Hepatocyte (in vitro differentiated cells): ENCODE measurements around the gene PLEKHO1. TPM values are rescaled to one million over a fixed set of nuclear protein-coding genes. Genes with fewer than 3 reads are reported as not detected.

Source experiments
- DNase-seq: peaks from one replicate; pipeline ENCODE4 v3.0.0-alpha.2; 2016; ENCODE audit warnings: low spot score
- H2AFZ ChIP-seq: fragments of 200-600 bp; sonication (generic); 2 replicates; pipeline ENCODE4 v1.6.0; 2016; ENCODE audit warnings: antibody characterized with exemption, mild to moderate bottlenecking
- H3K27ac ChIP-seq: fragments of 200-600 bp; sonication (generic); 2 replicates; pipeline ENCODE4 v1.5.1; 2016; ENCODE audit warnings: mild to moderate bottlenecking
- H3K27me3 ChIP-seq: fragments of 200-600 bp; sonication (generic); 2 replicates; pipeline ENCODE4 v1.6.1; 2016
- H3K36me3 ChIP-seq: fragments of 200-600 bp; sonication (generic); replicated peaks from 2 replicates; pipeline ENCODE4 v1.5.1; 2016; ENCODE audit warnings: low read depth; ENCODE audit not compliant: insufficient read depth
- H3K4me1 ChIP-seq: fragments of 200-600 bp; sonication (generic); 2 replicates; pipeline ENCODE4 v1.5.1; 2016; ENCODE audit warnings: mild to moderate bottlenecking, moderate library complexity; ENCODE audit not compliant: insufficient read depth
- H3K4me2 ChIP-seq: fragments of 200-600 bp; sonication (generic); 2 replicates; pipeline ENCODE4 v1.6.0; 2016
- H3K4me3 ChIP-seq: fragments of 200-600 bp; sonication (generic); 2 replicates; pipeline ENCODE4 v1.5.1; 2016; ENCODE audit warnings: mild to moderate bottlenecking
- H3K79me2 ChIP-seq: fragments of 200-600 bp; sonication (generic); 2 replicates; pipeline ENCODE4 v1.6.0; 2017; ENCODE audit warnings: mild to moderate bottlenecking
- H3K9me2 ChIP-seq: fragments of 200-600 bp; sonication (generic); replicated peaks from 2 replicates; pipeline ENCODE4 v1.6.0; 2017; ENCODE audit warnings: mild to moderate bottlenecking; ENCODE audit not compliant: insufficient read depth
- H3K9me3 ChIP-seq: fragments of 200-600 bp; sonication (generic); 2 replicates; pipeline ENCODE4 v1.5.1; 2016; ENCODE audit warnings: low read depth, mild to moderate bottlenecking
- H4K20me1 ChIP-seq: fragments of 200-600 bp; sonication (generic); 2 replicates; pipeline ENCODE4 v1.6.0; 2016; ENCODE audit warnings: mild to moderate bottlenecking; ENCODE audit not compliant: insufficient read depth, poor library complexity, severe bottlenecking
- EZH2 ChIP-seq: fragments of 200-600 bp; sonication (generic); IDR thresholded peaks from 2 replicates; pipeline ENCODE4 v1.6.1; 2016; ENCODE audit warnings: antibody characterized with exemption, mild to moderate bottlenecking, borderline replicate concordance
- EZH2phosphoT487 ChIP-seq: fragments of 200-600 bp; sonication (generic); IDR thresholded peaks from one replicate; pipeline ENCODE4 v1.6.1; 2018; ENCODE audit warnings: antibody characterized with exemption, mild to moderate bottlenecking, low read depth, moderate library complexity; ENCODE audit not compliant: unreplicated experiment, severe bottlenecking
- WGBS: methylation state at CpG from one replicate; pipeline ENCODE4 v1.1.6; 2016; ENCODE audit warnings: low lambda C conversion rate; ENCODE audit errors: missing lambda C conversion rate; 5-methylcytosine and 5-hydroxymethylcytosine counted together
- polyA plus RNA-seq: library from polyadenylated mRNA; unstranded; fragments of >200 nt; fragmentation: Nextera tagmentation; extraction: Ambion mirVana; gene quantifications from 2 replicates; pipeline ENCODE4 v1.2.1, GENCODE V29; 2016
- total RNA-seq: library from RNA; depleted of rRNA; stranded (reverse); fragments of >200 nt; gene quantifications from 2 replicates; pipeline ENCODE4 v1.2.3, GENCODE V29; 2014
- TF ChIP-seq, protein P1 (sequence below): fragments of 200-600 bp; sonication (generic); IDR thresholded peaks from 2 replicates; pipeline ENCODE4 v1.5.1; 2016; ENCODE audit warnings: antibody characterized with exemption, mild to moderate bottlenecking; ENCODE audit not compliant: poor library complexity

PLEKHO1 gene
- total and polyA plus RNA-seq, 2 experiments from 2014 or later: 23.7 to 33.0 TPM

GRCh38 chr1:150154143-150154542, 4.4 kb downstream of the PLEKHO1 start:
- TF ChIP-seq, protein P1, sequence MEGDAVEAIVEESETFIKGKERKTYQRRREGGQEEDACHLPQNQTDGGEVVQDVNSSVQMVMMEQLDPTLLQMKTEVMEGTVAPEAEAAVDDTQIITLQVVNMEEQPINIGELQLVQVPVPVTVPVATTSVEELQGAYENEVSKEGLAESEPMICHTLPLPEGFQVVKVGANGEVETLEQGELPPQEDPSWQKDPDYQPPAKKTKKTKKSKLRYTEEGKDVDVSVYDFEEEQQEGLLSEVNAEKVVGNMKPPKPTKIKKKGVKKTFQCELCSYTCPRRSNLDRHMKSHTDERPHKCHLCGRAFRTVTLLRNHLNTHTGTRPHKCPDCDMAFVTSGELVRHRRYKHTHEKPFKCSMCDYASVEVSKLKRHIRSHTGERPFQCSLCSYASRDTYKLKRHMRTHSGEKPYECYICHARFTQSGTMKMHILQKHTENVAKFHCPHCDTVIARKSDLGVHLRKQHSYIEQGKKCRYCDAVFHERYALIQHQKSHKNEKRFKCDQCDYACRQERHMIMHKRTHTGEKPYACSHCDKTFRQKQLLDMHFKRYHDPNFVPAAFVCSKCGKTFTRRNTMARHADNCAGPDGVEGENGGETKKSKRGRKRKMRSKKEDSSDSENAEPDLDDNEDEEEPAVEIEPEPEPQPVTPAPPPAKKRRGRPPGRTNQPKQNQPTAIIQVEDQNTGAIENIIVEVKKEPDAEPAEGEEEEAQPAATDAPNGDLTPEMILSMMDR: no peak
- TF ChIP-seq EZH2 (no peak), EZH2phosphoT487 (no peak)
- WGBS: 83% methylated on average over 4 of the region's 4 CpGs
- H3K36me3 ChIP-seq: no peaks in the 10 kb centered on the region
- no peak overlapping the region for H3K4me2 ChIP-seq
- no peak overlapping the region for H3K27ac ChIP-seq
- no peak for DNase-seq
- H3K9me3 ChIP-seq: no peaks in the 10 kb centered on the region
- peaks cover 2% of the 10 kb centered on the region for H3K27me3 ChIP-seq
- no peaks in the 10 kb centered on the region for H3K9me2 ChIP-seq
- H4K20me1 ChIP-seq: peaks cover 6% of the 10 kb centered on the region
- H2AFZ ChIP-seq: no peak overlapping the region
- no peak overlapping the region for H3K4me3 ChIP-seq
- peaks cover 8% of the 10 kb centered on the region for H3K4me1 ChIP-seq
- H3K79me2 ChIP-seq: peaks cover 31% of the 10 kb centered on the region

DNA sequence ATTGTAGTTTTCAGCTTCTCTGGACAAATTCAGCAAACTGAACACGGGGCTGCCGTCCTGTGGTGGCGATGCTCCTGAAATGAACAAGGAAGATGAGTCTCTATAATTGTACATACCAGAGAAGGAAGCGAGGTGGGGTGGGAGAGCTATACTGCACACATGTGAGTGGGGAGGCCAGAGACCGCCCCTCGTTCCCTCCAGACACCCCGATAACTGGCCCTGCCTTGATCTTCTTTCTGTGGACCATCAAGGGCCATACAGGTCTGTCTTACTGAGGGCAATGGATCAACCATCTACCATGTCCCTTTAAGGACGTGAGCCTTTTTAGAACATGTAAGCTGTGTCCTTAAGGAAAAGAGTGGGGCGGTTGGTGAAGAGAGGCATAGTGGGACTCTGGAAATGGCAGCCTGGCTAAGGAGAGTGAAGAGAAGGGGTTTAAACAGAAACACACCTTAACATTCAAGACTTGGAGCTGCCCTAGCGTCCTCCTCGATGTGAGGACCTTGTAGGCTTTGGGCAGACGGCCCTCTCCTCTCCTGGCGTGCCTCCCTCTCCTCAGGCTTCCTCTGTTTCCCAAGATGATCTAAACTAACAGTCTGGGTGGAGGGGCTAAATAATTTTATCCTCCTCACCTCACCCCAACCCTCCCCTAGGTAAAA, 5.8 kb downstream of the PLEKHO1 start:
- Histone ChIP-seq H3K9me3 (no peaks in the 10 kb centered on the region), H3K4me2 (no peak overlapping the region), H3K27me3 (peaks cover 2% of the 10 kb centered on the region), H3K4me1 (peaks cover 8% of the 10 kb centered on the region), H4K20me1 (peaks cover 6% of the 10 kb centered on the region), H3K79me2 (peaks cover 29% of the 10 kb centered on the region), H3K27ac (no peak overlapping the region), H3K4me3 (no peak overlapping the region), H3K9me2 (no peaks in the 10 kb centered on the region), H3K36me3 (no peaks in the 10 kb centered on the region), H2AFZ (no peak overlapping the region)
- TF ChIP-seq EZH2phosphoT487 (no peak), EZH2 (no peak)
- TF ChIP-seq, protein P1: no peak
- DNase-seq: no peak
- WGBS: 94% methylated on average over 13 of the region's 13 CpGs

DNA sequence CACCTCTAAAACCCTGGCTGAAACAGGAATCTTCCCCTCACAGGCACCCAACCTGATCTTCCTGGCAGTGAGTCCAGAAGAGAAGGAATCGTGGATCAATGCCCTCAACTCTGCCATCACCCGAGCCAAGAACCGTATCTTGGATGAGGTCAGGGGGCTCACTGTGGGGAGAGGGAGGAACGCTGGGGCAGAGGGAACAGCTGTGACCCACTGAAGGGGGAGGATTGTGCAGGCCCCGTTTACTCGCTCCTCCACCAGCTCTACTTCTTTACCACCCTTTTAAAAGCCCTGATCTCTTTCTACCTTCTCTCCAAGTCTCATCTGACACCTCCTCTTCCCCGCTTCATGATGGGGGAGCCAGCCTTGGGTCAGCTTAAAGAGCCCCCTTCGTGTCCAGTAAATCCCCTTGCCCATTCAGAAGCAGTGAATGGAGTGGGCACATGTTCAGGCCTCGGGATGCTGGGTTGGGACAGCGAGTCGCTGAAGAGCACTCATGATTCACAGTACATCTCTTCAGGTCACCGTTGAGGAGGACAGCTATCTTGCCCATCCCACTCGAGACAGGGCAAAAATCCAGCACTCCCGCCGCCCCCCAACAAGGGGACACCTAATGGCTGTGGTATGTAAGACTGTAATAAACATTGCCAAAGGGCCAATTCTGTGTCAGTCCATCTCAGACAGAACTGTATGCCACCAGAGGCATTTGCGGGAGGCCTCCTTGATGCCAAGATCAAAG, 7.3 kb downstream of the PLEKHO1 start:
- no peak overlapping the region for H2AFZ ChIP-seq

More for the DNA sequence above, 7.3 kb downstream of the PLEKHO1 start:
- Histone ChIP-seq H3K27me3 (no peaks in the 10 kb centered on the region), H3K27ac (no peak overlapping the region), H3K9me3 (no peaks in the 10 kb centered on the region), H3K9me2 (no peaks in the 10 kb centered on the region), H3K36me3 (no peaks in the 10 kb centered on the region), H3K4me1 (peaks cover 10% of the 10 kb centered on the region), H3K4me2 (no peak overlapping the region), H3K79me2 (peaks cover 14% of the 10 kb centered on the region), H3K4me3 (no peak overlapping the region), H4K20me1 (no peaks in the 10 kb centered on the region)
- 92% methylated on average over 16 of the region's 16 CpGs for WGBS
- TF ChIP-seq EZH2: no peak
- no peak for TF ChIP-seq EZH2phosphoT487
- TF ChIP-seq, protein P1: no peak
- DNase-seq: no peak
